Lower leg skin (tissue), 4 donors: Measurements from ENCODE around the gene C22orf23. TPM values are rescaled to one million over a fixed set of nuclear protein-coding genes. Genes with fewer than 3 reads are reported as not detected.

Experiments used
- DNase-seq, 2 donors: peaks; one replicate each; pipeline ENCODE4 v3.0.0-alpha.2; 2019; ENCODE audit warnings: low spot score in 2 of 2
- H3K4me3 ChIP-seq: fragments of 200-600 bp; sonication (generic); 2 replicates; pipeline ENCODE4 v1.5.1; 2017; ENCODE audit warnings: mild to moderate bottlenecking, low read depth; ENCODE audit not compliant: poor library complexity, severe bottlenecking
- POLR2A ChIP-seq, 2 donors: fragments of 450-650 bp; IDR thresholded peaks; one replicate each; pipeline ENCODE4 v1.6.1; 2016 to 2017; ENCODE audit warnings: antibody characterized with exemption in 2 of 2, mild to moderate bottlenecking in 1 of 2, moderate library complexity in 1 of 2
- WGBS, 2 donors: methylation state at CpG; one replicate each; pipeline ENCODE4 v1.1.5; 2018; 5-methylcytosine and 5-hydroxymethylcytosine counted together
- intact Hi-C: fragments of 100-400 bp; cut with DNase I; formaldehyde crosslinking; loops from one replicate; pipeline ENCODE4 v1.15.0; 2023; ENCODE audit warnings: low total_unique reads
- total RNA-seq, 4 donors: library from RNA; depleted of rRNA; stranded (reverse); fragments of >200 nt; gene quantifications; one replicate each; pipeline ENCODE4 v1.1.0, GENCODE V29; 2016
- TF ChIP-seq, protein P1 (sequence below), 3 donors: fragments of 450-650 bp; IDR thresholded peaks; one replicate each; pipeline ENCODE4 v1.5.1; 2016; ENCODE audit warnings: antibody characterized with exemption in 3 of 3, mild to moderate bottlenecking in 3 of 3, moderate library complexity in 2 of 3

Gene C22orf23
- total RNA-seq, 4 donors from 2014 or later = not detected

GRCh38 chr22:37940698-37941376 lies 12.6 kb downstream of the C22orf23 start:
- H3K4me3 ChIP-seq = no peak overlapping the region
- TF ChIP-seq POLR2A (IDR thresholded peaks at IDR 0.05) = no peak
- TF ChIP-seq, protein P1, sequence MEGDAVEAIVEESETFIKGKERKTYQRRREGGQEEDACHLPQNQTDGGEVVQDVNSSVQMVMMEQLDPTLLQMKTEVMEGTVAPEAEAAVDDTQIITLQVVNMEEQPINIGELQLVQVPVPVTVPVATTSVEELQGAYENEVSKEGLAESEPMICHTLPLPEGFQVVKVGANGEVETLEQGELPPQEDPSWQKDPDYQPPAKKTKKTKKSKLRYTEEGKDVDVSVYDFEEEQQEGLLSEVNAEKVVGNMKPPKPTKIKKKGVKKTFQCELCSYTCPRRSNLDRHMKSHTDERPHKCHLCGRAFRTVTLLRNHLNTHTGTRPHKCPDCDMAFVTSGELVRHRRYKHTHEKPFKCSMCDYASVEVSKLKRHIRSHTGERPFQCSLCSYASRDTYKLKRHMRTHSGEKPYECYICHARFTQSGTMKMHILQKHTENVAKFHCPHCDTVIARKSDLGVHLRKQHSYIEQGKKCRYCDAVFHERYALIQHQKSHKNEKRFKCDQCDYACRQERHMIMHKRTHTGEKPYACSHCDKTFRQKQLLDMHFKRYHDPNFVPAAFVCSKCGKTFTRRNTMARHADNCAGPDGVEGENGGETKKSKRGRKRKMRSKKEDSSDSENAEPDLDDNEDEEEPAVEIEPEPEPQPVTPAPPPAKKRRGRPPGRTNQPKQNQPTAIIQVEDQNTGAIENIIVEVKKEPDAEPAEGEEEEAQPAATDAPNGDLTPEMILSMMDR (IDR thresholded peaks at IDR 0.05) = no peak
- 76 to 82% methylated on average over 12 of the region's 12 CpGs for WGBS, 2 donors
- DNase-seq = no peak
- intact Hi-C loops = no loop called here

DNA sequence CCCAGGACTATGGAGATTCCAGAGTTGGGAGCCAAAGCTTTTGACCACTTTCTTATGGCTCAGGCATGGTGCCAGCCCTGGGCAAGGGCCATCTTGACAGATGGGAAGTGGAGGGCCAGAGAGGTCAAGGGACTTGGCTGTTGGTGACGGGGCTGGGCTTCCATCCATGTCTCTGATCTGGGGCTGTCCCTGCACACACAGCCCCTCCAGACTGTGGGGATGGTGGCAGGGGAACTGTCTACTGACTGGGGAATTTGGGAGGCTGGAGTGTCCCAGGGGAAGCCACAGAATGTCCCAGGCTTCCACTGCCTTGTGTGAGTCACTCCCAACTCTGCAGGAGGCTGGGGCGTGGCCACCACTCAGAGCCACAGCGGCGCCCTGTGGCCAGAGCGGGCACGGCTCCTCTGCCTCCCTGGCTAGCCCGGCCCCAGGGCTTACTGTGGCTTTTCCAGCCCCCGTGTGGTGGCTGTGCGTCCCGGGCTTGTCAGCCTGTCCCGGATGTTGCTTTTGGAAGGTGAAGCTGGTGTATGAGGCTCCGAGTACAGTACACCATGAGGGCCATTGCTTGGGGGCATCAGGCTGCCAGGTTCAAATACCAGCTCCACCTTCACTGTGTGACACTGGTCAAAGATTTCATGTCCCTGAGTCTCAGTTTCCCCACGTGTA lies 19.6 kb downstream of the C22orf23 start:
- H3K4me3 ChIP-seq = no peak overlapping the region
- 4 to 37% methylated on average over 2 to 12 of the region's 13 CpGs for WGBS, 2 donors
- no peak for TF ChIP-seq POLR2A (IDR thresholded peaks at IDR 0.05)
- TF ChIP-seq, protein P1 (IDR thresholded peaks at IDR 0.05) = peak in 1 of 3 donors; percentile 92
- intact Hi-C loops = loop anchor here (10.0 kb wide), 2 partner anchors 59 to 119 kb away; no protein-coding TSS in a partner anchor
- peak; percentile 83 to 97 for DNase-seq

DNA sequence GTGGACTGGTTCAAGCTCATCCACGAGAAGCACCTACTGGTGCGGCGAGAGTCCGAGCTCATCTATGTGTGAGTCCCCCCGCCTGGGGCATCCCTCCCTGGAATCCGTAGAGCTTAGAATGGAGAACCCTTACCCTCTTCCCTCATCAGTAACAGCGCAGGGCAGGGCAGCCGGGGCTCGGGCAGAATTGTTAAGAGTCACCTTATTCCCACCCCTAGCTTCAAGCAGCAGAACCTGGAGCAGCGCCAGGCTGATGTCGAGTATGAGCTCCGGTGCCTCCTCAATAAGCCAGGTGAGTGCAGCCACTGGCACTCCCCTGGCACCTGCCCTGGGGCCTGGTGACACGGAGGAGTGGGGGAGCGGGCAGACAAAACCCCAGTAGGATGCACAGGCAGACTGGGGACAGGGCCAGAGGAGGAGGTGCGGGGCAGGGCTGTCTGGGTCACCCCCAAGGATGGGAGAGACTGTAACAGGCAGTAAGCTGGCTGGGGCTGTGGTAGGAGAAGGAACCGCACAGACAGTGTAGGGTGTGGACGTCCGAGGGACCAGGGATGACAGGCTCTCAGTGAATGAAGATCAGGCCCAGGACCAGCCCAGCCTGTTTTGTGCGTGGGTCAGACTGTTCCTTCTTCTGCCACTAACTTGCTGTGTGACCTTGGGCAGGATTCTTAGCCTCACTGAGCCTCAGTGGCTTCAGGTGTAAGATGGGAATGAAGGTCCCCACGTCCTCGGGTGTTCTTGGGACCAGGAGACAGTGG lies 20.4 kb downstream of the C22orf23 start:
- WGBS, 2 donors = 66 to 69% methylated on average over 18 to 21 of the region's 21 CpGs
- intact Hi-C loops = loop anchor here (10.0 kb wide), 2 partner anchors 58 to 118 kb away; no protein-coding TSS in a partner anchor
- DNase-seq = no peak

GRCh38 chr22:37932401-37932800 lies 21.0 kb downstream of the C22orf23 start:
- TF ChIP-seq, protein P1 (IDR thresholded peaks at IDR 0.05) = no peak
- no peak for TF ChIP-seq POLR2A (IDR thresholded peaks at IDR 0.05)
- intact Hi-C loops = loop anchor here (10.0 kb wide), 2 partner anchors 58 to 118 kb away; no protein-coding TSS in a partner anchor
- DNase-seq = no peak
- no peak overlapping the region for H3K4me3 ChIP-seq
- WGBS, 2 donors = 74 to 78% methylated on average over 8 to 10 of the region's 10 CpGs

More for the DNA sequence above, 20.4 kb downstream of the C22orf23 start:
- TF ChIP-seq POLR2A (IDR thresholded peaks at IDR 0.05) = no peak
- TF ChIP-seq, protein P1 (IDR thresholded peaks at IDR 0.05) = no peak
- no peak overlapping the region for H3K4me3 ChIP-seq

GRCh38 chr22:37931893-37932389 lies 21.5 kb downstream of the C22orf23 start:
- intact Hi-C loops = loop anchor here (10.0 kb wide), 2 partner anchors 57 to 117 kb away; no protein-coding TSS in a partner anchor
- TF ChIP-seq POLR2A (IDR thresholded peaks at IDR 0.05) = no peak
- TF ChIP-seq, protein P1 (IDR thresholded peaks at IDR 0.05) = no peak
- 81 to 85% methylated on average over 6 of the region's 6 CpGs for WGBS, 2 donors
- H3K4me3 ChIP-seq = no peak overlapping the region
- DNase-seq = no peak
